OCI-LY1 (cell line): ENCODE measurements around the gene GPBAR1.

Source experiments
- EZH2 ChIP-seq: fragments of 200-600 bp; sonication (generic), shearing (Covaris generic); IDR thresholded peaks from 2 replicates; pipeline ENCODE4 v1.8.0; 2017; ENCODE audit warnings: borderline replicate concordance, mixed run types, mild to moderate bottlenecking, antibody characterized with exemption, low read length, moderate library complexity, mixed read lengths
- TF ChIP-seq, protein P1 (sequence below): fragments of 200-600 bp; sonication (generic), shearing (Covaris generic); IDR thresholded peaks from 2 replicates; pipeline ENCODE4 v1.5.1; 2017; ENCODE audit warnings: mild to moderate bottlenecking, antibody characterized with exemption, low read length, moderate library complexity, mixed read lengths

DNA sequence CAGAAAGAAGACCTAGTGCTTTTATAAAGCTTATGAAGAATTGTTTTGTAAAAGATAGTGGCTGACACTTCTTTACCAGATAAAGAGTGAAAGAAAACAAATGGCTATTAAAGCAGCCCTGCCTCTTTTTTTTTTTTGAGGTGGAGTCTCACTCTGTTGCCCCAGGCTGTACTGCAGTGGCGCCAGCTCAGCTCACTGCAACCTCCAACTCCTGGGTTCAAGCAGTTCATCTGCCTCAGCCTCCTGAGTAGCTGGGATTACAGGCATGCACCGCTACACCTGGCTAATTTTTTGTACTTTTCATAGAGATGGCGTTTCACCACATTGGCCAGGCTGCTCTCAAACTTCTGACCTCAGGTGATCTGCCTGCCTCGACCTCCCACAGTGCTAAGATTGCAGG is 31.0 kb upstream of the GPBAR1 start:
- TF ChIP-seq, protein P1, sequence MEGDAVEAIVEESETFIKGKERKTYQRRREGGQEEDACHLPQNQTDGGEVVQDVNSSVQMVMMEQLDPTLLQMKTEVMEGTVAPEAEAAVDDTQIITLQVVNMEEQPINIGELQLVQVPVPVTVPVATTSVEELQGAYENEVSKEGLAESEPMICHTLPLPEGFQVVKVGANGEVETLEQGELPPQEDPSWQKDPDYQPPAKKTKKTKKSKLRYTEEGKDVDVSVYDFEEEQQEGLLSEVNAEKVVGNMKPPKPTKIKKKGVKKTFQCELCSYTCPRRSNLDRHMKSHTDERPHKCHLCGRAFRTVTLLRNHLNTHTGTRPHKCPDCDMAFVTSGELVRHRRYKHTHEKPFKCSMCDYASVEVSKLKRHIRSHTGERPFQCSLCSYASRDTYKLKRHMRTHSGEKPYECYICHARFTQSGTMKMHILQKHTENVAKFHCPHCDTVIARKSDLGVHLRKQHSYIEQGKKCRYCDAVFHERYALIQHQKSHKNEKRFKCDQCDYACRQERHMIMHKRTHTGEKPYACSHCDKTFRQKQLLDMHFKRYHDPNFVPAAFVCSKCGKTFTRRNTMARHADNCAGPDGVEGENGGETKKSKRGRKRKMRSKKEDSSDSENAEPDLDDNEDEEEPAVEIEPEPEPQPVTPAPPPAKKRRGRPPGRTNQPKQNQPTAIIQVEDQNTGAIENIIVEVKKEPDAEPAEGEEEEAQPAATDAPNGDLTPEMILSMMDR: no peak
- no peak for TF ChIP-seq EZH2
